NCI-H226 (cell line): ENCODE measurements around the gene MRPS30.
"Not testable (repeated sequence)": the region's sequence is repeated elsewhere in the genome, so short reads cannot be mapped to it uniquely, and the experiment has no call there.

Experiments
- DNase-seq: peaks from one replicate; pipeline ENCODE4 v3.0.0-alpha.2; 2015

The MRPS30 gene

GRCh38 chr5:44821164-44821563 lies 12.4 kb downstream of the MRPS30 start:
- DNase-seq, result no peak

GRCh38 chr5:44824662-44825061 lies 15.9 kb downstream of the MRPS30 start:
- not testable (repeated sequence) for DNase-seq

GRCh38 chr5:44827681-44828080 lies 18.9 kb downstream of the MRPS30 start:
- DNase-seq, result no peak

- DNase-seq, result no peak
Observed at GRCh38 chr5:44828719-44829118, 20.0 kb downstream of the MRPS30 start.

- DNase-seq, result no peak
Observed at GRCh38 chr5:44830951-44831350, 22.2 kb downstream of the MRPS30 start.

GRCh38 chr5:44833249-44833648 lies 24.5 kb downstream of the MRPS30 start:
- no peak for DNase-seq

GRCh38 chr5:44835693-44836092 lies 26.9 kb downstream of the MRPS30 start:
- DNase-seq, result no peak

- no peak for DNase-seq
Observed at GRCh38 chr5:44839018-44839681, 30.4 kb downstream of the MRPS30 start.

GRCh38 chr5:44842496-44843282 lies 33.9 kb downstream of the MRPS30 start:
- DNase-seq, result no peak

GRCh38 chr5:44844744-44845143 lies 36.0 kb downstream of the MRPS30 start:
- no peak for DNase-seq

- DNase-seq, result no peak
Observed at GRCh38 chr5:44845777-44846176, 37.0 kb downstream of the MRPS30 start.

- no peak for DNase-seq
Observed at GRCh38 chr5:44847206-44847852, 38.6 kb downstream of the MRPS30 start.

- no peak for DNase-seq
Observed at GRCh38 chr5:44860267-44860666, 51.5 kb downstream of the MRPS30 start.

GRCh38 chr5:44862808-44863207 lies 54.1 kb downstream of the MRPS30 start:
- DNase-seq, result no peak
